K562 treated with DMSO at 1 percent for 24 hours (cell line): ENCODE measurements around the gene MRPS18B. TPM values are rescaled to one million over a fixed set of nuclear protein-coding genes. Genes with fewer than 3 reads are reported as not detected.

Source experiments
- total RNA-seq: library from RNA; unstranded; fragments of 300-600 nt; gene quantifications from 2 replicates; pipeline ENCODE4 v1.2.3, GENCODE V29; 2022; ENCODE audit warnings: low read depth; ENCODE audit not compliant: insufficient read depth

The MRPS18B gene
- total RNA-seq, result 89.5 and 94.7 TPM in 2 replicates

GRCh38 chr6:30617565-30618269, at the start of gene MRPS18B:
MRPS18B (plus strand) TSS chr6:30617840; CDS start chr6:30617866, 26 bp downstream.

DNA sequence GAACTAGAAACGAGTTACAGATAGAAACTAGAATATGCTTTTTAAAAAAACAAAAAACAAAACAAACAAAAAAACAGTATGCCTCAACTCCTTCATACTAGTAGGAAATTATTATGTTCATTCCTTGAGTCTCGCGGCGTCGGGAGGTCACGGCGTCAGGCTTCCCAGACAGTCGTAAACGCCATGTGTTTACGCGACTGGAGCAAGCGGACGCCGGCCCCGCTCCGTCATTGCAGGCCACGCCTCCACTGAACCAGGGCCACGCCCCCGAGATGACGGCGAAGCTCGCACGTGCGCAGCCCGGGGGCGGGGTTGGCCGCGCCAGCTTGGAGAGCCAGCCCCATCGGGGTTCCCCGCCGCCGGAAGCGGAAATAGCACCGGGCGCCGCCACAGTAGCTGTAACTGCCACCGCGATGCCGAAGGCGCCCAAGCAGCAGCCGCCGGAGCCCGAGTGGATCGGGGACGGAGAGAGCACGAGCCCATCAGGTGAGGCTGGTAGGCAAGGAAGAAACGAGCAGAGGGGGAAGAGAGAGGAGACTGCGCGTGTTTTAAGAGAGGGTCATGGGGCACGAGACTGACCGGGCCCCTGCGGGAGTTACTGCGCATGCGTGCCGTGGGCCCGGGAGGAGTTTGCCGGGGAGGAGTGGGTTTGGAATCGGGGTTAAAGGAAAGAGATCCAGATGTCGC, 46.4 kb upstream of the MRPS18B start, which contains the start of gene ABCF1:
Gene ABCF1 (plus strand): TSS at position 368 of the 687 bp plus-strand sequence. CDS start 46 bp downstream, at position 414.

DNA sequence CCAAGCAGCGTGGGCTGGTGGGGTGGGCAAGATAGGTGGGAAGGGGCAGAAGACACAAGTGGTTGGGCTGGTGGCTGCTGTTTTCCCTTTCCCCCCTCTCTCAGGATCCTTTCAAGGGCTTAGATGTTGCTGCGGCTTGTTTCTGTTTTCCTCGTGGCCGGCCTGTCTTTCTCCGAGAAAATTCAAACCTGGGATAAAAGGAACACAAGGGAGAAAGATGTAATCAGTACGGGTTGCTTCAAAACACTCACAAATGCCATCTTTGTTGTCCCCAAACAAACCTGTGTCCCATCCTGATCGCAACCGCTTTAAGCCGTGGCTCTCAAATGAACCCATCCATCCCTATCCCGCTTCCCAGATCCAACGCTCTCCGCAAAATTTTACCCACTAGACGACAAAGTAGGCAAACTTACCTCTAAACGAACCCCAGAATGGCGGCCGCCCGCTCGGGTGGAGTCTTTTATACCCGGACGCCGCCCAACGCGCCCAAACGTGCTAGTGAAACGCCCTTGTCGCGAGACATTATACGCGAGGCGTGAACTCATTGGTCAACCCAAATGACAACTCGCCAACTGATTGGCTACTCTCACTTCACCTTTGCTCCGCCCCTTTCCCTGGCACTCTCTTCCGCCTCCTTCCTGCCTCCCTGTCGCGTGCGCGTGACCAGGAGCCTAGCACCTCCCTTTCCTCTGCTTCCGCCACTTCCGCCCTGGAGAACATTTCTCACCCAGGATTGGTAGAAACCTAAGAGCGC, 652 bp upstream of the MRPS18B start, which contains the start of gene PPP1R10:
Gene PPP1R10 (minus strand): TSS at position 433 of the 754 bp plus-strand sequence. CDS start 7,299 bp downstream, outside the sequence.

GRCh38 chr6:30626484-30627366, 9.1 kb downstream of the MRPS18B start, which contains the start of gene ATAT1:
ATAT1 (plus strand) TSS chr6:30626874.

GRCh38 chr6:30646450-30647241, 29.0 kb downstream of the MRPS18B start, which contains the start of gene C6orf136:
C6orf136 (plus strand) TSS chr6:30647133; CDS start chr6:30647232, 99 bp downstream.

GRCh38 chr6:30672445-30673253, 55.0 kb downstream of the MRPS18B start, which contains the start of gene DHX16:
DHX16 (minus strand) TSS chr6:30673006; CDS start chr6:30672841, 165 bp downstream.

Other genes starting within 250 kb of the MRPS18B start
- 146 and 147 TPM in 2 replicates for gene HLA-E, start 128.3 kb upstream of the MRPS18B start, total RNA-seq
- 76.2 and 79.9 TPM in 2 replicates for gene GNL1, start 61.4 kb upstream of the MRPS18B start, total RNA-seq
- gene PRR3, start 60.5 kb upstream of the MRPS18B start, total RNA-seq, result 14.6 and 16.6 TPM in 2 replicates
- gene ABCF1, start 46.4 kb upstream of the MRPS18B start, total RNA-seq, result 119 and 123 TPM in 2 replicates
- 26.3 and 30.3 TPM in 2 replicates for gene PPP1R10, start 597 bp upstream of the MRPS18B start, total RNA-seq
- 1.4 and 2.2 TPM in 2 replicates for gene ATAT1, start 9.0 kb downstream of the MRPS18B start, total RNA-seq
- gene C6orf136, start 29.3 kb downstream of the MRPS18B start, total RNA-seq, result 37.5 and 39.4 TPM in 2 replicates
- gene DHX16, start 55.2 kb downstream of the MRPS18B start, total RNA-seq, result 65.7 and 68.2 TPM in 2 replicates
- gene PPP1R18, start 68.8 kb downstream of the MRPS18B start, total RNA-seq, result 145 and 155 TPM in 2 replicates
- 30.7 and 32.7 TPM in 2 replicates for gene NRM, start 73.1 kb downstream of the MRPS18B start, total RNA-seq
- gene MDC1, start 99.4 kb downstream of the MRPS18B start, total RNA-seq, result 64.8 and 67.6 TPM in 2 replicates
- 1,630 and 1,662 TPM in 2 replicates for gene TUBB, start 102.5 kb downstream of the MRPS18B start, total RNA-seq
- 309 and 334 TPM in 2 replicates for gene FLOT1, start 124.8 kb downstream of the MRPS18B start, total RNA-seq
- gene IER3, start 126.7 kb downstream of the MRPS18B start, total RNA-seq, result 187 and 201 TPM in 2 replicates